Spleen (tissue), 7 donors: Measurements from ENCODE around the gene MEX3D.

ENCODE experiments used
- POLR2A ChIP-seq, 3 donors: fragments of 450-650 bp; IDR thresholded peaks; one replicate each; pipeline ENCODE4 v1.5.1; 2017; ENCODE audit warnings: antibody characterized with exemption in 3 of 3, mild to moderate bottlenecking in 1 of 3
- POLR2AphosphoS5 ChIP-seq, 3 donors: sonication (generic); formaldehyde crosslinking; IDR thresholded peaks; one replicate each; pipeline ENCODE4 v1.5.1; 2017; ENCODE audit warnings: antibody characterized with exemption in 3 of 3
- TF ChIP-seq, protein P1 (sequence below), 11 experiments: fragments of 200-600 bp in 7 of 11; fragments of 450-650 bp in 4 of 11; sonication (generic) in 4 of 11; IDR thresholded peaks in 8 of 11; conservative IDR thresholded peaks in 3 of 11; 1 replicate in 7 of 11; 2 replicates in 4 of 11; pipeline versions ENCODE4 v1.4.0 to v1.8.0; 2016 to 2021; ENCODE audit warnings: antibody characterized with exemption in 11 of 11, inconsistent platforms in 4 of 11, mild to moderate bottlenecking in 1 of 11
- donor health status: DM: no; HTN: no; CAD: no; lungs with moderate emphysema.
- donor health status: DM: no; HTN: no; CAD: no.
- donor health status: DM: no; HTN: no; CAD: no.

DNA sequence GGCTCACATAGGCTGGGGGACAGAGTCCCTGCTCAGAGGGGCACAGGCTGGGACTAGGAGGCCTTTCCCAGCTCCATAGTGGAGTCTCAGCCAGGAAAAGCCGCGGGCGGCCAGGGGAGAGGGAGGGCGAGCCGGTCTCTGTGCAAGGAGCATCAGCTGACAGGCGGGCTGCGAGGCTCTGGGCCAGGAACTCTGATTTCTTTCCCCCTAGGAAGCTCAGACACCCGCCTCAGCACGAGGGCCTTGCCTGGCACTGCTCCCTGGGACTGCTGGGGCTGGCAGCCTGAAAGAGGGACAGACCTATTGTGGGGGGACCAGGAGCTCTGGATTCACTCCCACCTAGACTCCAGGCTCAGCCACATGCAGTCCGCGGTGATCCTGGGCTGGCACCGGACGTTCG, 46.5 kb downstream of the MEX3D start:
- TF ChIP-seq, protein P1, sequence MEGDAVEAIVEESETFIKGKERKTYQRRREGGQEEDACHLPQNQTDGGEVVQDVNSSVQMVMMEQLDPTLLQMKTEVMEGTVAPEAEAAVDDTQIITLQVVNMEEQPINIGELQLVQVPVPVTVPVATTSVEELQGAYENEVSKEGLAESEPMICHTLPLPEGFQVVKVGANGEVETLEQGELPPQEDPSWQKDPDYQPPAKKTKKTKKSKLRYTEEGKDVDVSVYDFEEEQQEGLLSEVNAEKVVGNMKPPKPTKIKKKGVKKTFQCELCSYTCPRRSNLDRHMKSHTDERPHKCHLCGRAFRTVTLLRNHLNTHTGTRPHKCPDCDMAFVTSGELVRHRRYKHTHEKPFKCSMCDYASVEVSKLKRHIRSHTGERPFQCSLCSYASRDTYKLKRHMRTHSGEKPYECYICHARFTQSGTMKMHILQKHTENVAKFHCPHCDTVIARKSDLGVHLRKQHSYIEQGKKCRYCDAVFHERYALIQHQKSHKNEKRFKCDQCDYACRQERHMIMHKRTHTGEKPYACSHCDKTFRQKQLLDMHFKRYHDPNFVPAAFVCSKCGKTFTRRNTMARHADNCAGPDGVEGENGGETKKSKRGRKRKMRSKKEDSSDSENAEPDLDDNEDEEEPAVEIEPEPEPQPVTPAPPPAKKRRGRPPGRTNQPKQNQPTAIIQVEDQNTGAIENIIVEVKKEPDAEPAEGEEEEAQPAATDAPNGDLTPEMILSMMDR (IDR thresholded peaks at IDR 0.05 in 8 of 11, conservative IDR thresholded peaks at IDR 0.05 in 3 of 11), result no peak
- no peak for TF ChIP-seq POLR2A (IDR thresholded peaks at IDR 0.05)
- no peak for TF ChIP-seq POLR2AphosphoS5 (IDR thresholded peaks at IDR 0.05)
